NCI-H1417 (cell line): ENCODE results near the gene ULK4.
"Not testable (repeated sequence)": the region's sequence is repeated elsewhere in the genome, so short reads cannot be mapped to it uniquely, and the experiment has no call there.

Experiments
- DNase-seq, 3 experiments: peaks; one replicate each; lab custom pipeline; 2025; lab: John Stamatoyannopoulos, UW

Gene ULK4

DNA sequence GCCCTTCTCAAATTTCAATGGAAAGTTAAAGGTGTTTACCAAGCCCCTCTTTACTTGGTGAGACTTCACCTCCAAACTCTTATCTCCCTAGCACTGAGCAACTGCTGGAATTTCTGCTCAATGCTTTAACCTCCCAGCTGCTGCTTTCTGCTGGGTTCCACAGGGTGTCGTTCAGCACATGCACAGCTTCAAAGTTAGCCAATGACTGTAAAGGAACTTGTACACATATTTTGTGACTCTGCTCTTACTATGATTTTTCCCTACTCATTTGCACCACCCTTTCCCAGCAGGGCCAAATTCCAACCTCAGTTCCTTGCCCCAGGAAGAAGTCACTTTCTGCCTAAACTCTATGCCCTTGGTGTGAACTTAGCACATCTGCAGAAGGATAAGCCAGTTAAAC is 89.7 kb downstream of the ULK4 start:
- DNase-seq = no peak

DNA sequence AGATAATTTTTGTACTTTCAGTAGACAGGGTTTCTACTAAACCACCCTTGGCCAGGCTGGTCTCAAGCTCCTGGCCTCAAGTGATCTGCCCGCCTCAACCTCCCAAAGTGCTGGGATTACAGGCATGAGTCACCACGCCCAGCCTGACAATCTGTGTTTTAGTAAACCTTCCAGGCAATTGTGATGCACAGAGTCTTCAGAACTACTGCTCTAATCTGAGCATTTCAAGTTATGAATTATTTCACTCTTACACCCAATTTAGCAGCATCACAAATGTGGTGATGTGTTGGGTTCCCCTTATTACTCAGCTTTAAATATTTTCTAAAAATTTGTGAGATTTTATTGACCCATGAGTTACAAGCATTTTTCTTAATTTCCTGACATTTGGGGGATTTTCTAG is 94.4 kb downstream of the ULK4 start:
- no peak for DNase-seq

DNA sequence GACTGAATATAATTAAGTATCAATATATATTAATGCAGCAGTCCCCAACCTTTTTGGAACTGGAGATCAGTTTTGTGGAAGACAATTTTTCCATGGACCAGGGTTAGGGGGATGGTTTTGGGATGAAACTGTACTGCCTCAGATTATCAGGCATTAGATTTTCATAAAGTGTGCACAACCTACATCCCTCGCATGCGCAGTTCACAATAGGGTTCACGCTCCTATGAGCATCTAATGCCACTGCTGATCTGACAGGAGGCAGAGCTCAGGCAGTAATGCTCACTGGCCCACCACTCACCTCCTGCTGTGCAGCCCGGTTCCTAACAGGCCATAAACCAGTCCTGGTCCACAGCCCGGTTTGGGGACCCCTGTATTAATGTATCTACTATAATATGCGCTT is 95.6 kb downstream of the ULK4 start:
- no peak for DNase-seq

DNA sequence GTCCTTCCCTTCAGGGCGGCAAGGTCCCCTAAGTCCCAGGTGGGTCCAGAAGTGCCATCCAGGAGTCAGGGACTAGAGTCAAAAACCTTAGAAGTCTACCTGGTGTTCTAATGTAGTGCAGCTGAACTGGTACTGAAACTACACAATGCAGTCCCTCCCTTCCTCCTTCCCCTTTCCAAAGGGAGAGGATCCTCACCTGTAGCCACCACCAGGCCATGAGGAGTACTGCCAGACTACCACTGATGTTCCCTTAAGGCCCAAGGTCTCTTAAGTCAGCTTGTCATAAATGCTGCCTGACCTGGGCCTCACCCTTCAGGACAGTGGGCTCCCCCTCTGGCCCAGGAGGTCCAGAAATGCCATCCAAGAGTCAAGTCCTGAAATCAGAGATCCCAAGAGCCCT is 98.9 kb downstream of the ULK4 start:
- no peak for DNase-seq

DNA sequence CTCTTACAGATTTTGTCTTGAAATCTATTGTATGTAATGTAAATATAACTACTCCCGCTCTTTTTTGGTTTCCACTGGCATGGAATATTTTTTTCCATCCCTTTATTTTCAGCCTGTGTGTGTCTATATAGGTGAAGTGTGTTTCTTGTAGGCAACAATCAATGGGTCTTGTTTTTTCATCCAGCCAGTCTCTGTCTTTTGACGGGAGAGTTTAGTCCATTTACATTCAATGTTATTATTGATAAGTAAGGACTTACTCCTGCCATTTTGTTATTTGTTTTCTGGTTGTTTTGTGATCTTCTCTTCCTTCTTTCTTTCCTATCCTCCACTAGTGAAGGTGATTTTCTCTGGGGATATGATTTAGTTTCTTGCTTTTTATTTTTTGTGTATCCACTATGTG is 101.4 kb downstream of the ULK4 start:
- DNase-seq = not testable (repeated sequence)

DNA sequence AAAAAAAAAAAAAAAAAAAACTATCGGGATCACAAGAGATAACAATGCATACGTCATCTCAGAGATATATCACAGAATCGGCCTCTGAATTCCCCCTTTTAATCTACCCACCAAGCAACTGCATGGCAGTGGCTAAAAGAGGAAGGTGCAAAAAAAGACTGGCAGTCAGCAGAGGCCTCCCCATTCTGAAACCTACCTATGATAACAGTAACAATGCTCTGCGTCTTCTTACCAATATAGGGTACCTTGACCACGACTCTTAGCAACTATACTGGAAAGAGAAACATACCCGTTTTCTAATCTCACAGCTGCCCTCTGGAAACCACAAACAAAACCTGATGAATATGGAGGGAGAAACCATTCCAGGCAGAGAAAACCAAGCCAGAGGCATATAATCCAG is 106.9 kb downstream of the ULK4 start:
- no peak for DNase-seq

DNA sequence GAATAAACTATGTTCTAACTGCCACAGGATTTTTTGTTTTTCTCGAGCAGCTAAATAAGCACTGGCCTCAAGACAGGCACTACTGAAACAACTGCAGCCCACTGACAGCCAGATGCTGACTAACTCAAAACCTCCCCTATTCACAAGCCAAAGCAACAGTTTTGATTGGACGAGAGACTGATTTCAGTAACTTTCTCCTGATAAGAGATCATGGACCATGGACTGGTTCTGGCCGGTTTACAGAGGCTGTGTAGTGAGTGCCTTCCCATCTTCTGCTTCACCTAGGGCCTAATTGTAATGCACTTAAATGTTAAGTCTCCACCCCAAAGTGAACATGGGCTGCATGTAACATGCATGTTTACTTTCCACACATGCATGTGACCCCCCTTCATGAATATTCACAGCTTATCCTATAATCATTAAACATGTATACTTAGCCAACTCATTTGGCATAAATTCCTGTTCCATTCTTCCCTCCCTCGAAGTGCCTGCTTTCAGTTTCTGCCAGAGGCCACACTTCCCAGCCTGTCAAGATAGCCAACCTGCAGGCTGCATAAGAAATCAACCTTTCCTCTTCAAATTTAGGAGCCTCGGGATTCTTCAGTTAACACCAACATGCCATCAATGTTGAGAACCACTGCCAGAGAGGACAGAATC is 108.2 kb downstream of the ULK4 start:
- DNase-seq = no peak

DNA sequence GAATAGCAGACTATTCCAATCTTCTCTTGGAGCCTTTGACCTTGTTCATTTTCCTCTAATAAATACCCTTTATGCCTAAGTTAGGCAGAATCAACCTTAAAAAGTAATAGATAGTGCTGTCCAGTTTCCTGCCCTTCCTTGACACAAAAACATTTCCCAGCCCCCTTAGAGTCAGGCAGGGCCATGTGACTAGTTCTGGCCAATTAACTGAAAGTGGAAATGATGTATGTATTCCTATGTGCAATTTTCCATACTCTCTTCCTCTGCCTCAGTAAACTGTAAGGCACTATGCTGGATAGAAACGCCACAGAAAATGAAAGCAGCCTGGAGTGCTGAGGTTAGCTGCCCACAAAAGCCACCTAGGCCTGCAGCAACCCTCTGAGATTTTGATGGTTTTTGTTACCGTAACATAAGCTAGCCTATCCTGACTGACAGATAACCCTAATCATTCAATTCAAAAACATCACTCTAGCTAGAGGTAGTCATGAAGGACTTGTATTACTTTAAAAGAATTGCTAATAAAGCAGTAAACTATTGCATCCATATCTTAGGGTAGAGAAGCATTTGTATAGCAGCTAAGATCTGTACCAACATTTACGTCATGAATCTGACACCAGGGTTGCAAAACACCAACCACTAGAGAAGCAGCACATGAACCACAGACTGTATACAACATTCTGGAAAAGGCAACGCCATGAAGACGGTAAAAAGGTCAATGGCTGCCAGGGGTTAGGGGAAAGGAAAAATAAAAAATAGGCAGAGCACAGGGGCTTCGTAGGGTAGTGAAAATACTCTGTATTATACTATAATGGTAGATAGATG is 112.9 kb downstream of the ULK4 start:
- no peak for DNase-seq

DNA sequence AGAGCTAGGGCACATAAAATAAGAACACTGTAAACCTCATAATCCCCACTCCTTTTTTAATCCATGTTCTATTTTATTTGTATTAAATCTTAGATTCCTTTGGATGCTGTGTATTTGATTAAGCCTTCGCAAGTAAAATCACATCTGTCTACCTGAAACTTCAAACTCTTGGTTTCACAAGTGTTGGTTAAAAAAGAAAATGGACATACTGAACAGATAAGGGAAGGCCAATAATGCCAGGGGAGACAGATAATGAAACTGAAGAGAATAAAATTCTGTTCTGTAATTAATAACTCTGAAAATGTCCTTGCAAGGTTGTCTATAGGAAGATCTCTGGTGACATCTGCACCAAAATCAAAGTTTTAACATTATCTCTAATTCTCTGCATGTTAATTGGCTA is 114.2 kb downstream of the ULK4 start:
- DNase-seq = no peak

DNA sequence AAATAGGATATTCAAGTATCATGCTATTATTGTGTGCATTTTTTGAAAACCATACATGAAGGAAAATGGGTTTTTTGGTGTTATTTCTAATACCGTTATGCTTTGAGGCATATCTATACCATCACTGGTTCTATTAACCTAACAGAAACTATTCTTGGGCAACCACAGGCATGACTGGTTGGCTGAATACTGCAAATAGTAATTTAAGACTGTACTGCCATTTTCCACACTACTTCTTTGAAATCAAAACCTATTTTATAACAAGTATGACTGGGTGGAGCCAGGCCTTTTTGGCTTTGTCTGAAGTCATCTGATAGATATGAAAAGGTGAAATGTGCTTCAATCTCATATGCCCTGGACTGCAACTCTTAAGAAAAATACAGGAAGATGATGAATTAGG is 115.1 kb downstream of the ULK4 start:
- no peak for DNase-seq

DNA sequence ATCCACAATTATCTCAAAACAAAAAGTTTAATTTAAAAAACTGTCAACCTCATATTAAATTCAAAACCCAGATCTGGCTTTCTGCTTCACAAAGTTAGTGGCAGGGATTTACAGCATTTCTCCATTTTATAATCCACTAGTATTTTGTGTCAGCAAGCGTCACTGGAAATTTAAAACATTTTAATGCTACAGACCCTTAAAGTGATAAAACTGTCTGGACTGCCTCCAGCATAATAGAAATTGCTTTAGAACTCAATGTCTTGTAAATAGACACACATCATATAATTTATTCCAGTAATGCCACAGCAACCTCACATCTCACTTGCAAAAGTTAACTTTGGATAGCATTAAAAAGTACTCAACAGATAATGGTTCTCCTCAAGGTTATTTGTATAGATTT is 116.1 kb downstream of the ULK4 start:
- no peak for DNase-seq

DNA sequence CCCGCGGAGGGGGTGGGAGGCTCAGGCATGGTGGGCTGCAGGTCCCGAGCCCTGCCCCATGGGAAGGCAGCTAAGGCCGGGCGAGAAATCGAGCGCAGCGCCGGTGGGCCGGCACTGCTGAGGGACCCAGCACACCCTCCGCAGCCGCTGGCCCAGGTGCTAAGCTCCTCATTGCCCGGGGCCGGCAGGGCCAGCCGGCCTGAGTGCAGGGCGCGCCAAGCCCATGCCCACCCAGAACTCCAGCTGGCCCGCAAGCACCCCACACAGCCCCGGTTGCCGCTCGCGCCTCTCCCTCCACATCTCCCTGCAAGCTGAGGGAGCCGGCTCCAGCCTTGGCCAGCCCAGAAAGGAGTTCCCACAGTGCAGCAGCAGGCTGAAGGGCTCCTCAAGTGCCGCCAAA is 117.6 kb downstream of the ULK4 start:
- not testable (repeated sequence) for DNase-seq

DNA sequence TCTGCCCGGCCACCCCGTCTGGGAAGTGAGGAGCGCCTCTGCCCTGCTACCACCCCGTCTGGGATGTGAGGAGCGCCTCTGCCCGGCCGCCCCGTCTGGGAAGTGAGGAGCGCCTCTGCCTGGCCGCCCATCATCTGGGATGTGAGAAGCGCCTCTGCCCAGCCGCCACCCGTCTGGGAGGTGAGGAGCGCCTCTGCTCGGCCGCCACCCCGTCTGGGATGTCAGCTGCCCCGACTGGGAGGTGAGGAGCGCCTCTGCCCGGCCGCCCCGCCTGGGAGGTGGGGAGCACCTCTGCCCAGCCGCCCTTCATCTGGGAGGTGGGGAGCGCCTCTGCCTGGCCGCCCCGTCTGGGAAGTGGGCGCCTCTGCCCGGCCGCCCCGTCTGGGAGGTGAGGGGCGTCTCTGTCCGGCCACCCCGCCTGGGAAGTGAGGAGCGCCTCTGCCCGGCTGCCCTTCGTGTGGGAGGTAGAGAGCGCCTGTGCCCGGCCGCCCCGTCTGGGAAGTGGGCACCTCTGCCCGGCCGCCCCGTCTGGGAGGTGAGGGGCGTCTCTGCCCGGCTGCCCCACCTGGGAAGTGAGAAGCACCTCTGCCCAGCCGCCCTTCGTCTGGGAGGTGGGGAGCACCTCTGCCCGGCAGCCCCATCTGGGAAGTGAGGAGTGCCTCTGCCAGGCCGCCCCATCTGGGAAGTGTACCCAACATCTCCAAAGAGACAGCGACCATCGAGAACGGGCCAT is 120.8 kb downstream of the ULK4 start:
- DNase-seq = not testable (repeated sequence)

DNA sequence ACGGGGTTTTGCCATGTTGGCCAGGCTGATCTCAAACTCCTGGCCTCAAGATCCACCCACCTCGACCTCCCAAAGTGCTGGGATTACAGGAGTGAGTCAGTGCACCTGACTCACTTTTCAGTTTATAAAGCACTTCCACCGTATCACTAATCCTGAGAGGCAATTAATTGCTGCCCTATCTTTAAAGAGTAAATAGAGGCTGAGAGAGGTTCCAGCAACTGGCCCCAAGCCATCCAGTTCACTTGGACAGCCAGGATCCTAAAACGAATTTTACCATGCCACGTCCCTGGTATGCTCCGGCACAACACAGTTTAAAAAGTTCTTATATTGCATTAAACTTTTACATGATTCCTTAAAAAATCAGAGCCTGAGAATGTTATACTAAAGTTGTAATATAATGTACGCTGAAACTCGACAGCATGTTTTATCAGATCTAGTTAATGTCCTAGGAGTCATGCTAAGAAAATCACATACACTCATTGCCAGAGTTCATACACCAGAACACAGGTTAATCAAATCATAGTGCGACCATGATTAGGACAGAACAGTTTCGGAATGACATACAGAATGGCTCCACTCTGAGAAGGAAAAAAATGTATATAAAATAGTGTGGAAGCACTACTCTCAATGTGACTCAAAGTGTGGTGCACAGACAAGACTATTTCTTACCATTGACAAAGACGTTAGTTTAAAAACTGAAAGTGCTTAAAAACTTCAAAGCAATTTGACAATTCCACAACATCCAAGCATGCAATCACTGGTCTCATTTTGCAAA is 125.4 kb downstream of the ULK4 start:
- no peak for DNase-seq

DNA sequence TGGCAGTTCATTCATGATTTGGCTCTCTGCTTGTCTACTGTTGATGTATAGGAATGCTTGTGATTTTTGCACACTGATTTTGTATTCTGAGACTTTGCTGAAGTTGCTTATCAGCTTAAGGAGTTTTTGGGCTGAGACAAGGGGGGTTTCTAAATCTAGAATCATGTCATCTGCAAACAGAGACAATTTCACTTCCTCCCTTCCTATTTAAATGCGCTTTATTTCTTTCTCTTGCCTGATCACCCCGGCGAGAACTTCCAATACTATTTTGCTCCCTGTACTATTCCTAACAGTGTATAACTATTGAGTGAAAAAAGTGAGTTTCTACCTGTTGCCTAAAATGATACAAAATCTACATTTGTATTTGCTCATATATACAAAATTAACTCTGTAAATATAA is 128.3 kb downstream of the ULK4 start:
- DNase-seq = no peak

DNA sequence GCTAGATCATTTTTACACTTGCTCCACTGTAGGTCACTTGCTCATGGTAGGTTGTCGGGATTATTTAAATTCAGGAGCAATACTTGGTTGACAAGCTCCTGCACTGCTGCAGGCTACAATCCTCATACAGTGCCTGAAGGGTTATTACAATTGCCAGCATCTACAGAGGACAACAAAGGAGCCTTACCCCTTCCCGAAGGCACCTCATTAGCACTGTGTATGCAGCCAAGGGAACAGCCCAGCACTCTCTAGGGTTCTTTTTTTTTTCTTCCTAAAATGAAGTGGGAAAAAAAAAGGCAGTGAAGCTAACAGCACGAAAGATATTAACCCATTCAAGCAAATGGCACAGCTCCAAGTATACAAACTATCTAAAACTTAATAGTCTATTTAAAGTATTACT is 142.7 kb downstream of the ULK4 start:
- peak in 1 of 3 experiments; percentile 11 for DNase-seq

DNA sequence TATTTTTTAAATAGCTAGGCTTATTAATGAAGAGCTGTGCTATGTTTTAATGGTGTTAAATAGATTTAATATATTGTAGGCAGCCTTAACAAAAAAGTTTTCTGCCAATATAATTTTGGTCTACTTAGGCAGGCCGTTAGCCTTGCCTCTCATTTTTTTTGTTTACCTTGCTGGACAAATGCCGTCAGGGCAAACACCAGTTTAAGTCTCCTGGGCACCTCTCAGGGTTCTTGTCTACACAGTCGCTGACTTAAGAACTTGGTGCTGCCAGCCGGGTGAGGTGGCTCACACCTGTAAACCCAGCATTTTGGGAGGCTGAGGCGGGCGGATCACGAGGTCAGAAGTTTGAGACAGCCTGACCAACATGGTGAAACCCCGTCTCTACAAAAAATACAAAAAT is 153.3 kb downstream of the ULK4 start:
- no peak for DNase-seq

DNA sequence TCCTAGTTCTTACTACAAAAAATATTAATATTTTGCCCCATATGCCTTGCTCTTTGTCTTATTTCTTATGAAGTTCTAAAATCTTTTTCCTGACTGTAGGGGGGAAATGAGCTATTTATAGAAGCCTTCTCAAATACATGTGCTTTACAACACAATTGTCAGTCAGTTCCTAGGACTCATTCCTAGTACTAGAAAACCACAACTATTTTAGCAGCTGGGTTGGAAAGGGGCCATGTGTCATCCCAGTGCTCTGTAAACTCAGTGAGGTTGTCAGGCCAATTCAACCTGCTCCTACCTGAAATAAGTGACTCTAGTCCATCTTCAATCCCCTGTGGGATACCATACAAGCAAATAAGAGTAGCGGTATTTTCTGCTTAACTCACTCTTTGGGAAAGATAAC is 153.8 kb downstream of the ULK4 start:
- DNase-seq = peak in 1 of 3 experiments; percentile 34

DNA sequence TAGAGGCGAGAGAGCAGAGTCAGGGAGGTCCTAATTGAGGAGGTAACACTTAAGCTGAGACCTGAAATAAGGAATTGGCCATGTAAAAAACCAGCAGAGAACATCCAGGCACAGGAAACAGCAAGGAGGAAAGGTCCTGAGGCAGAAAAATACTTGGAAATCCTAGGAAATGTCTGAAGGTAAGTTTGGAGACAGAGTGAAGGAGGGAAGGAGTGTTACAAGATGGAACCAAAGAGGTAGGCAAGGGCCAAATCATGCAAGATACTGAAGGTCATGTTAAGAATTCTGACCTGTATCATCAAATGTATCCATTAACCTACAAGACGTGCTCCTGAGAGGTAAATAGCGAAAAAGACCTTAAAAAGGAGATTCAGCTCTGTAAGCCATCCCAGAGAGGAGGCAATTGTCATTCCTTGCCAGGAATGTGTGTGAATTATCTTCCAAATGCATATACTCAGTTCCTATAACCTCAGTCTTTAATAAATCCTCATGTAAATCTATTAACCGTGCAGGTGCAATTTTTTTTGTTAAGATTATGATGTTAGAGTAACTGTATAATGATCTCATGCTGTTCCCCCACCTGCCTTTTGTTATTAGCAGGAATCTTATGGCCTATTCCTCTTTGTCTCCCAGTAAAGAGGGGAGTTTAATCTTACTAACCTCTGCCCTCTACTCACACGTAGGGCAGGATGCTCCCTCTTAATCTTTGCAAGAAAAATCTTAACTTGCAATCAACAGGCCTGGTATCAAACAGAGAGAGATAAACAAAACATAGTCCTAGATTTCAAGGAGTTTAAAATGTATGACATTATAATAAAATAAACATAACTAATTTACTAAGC is 166.9 kb downstream of the ULK4 start:
- DNase-seq = peak in 1 of 3 experiments; percentile 61

DNA sequence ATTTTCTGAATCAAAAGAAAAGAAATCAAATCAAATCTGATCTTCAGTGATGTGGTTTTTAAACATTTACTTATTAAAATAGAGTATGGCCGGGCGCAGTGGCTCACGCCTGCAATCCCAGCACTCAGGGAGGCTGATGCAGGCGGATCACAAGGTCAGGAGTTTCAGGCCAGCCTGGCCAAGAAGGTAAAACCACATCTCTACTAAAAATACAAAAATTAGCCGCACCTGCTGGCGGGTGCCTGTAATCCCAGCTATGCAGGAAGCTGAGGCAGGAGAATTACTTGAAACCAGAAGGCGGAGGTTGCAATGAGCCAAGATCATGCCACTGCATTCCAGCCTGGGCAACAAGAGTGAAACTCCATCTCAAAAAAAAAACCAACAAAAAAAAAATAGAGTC is 169.1 kb downstream of the ULK4 start:
- no peak for DNase-seq

DNA sequence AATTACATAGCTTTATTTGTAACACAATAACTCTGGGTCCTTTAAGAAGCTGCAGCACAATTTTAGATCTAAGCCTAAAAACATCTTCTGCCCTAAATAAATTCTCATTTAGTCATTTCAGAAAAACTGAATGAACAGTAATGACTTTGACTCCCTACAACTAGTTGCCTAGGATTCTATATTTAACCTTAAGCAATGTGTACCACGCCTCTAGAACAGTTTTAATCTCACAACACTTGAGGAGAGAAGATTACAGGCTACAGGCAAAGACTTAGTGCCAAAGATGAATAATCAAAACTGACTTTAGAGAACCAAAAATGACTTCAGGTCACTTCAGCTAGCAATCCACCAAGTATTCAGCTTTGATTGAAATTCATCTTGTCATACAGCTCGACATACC is 192.8 kb downstream of the ULK4 start:
- DNase-seq = no peak
